NOMO-1 treated with dmso at 0.1 percent for 144 hours (cell line): ENCODE measurements around the gene CBX8.

Experiments
- DNase-seq: peaks from one replicate; lab custom pipeline; 2025; ENCODE audit not compliant: unreplicated experiment; lab: John Stamatoyannopoulos, UW

The CBX8 gene

GRCh38 chr17:79796763-79797491 lies at the start of gene CBX8:
Gene CBX8 (minus strand): TSS chr17:79797077. CDS start chr17:79796998, 79 bp downstream.
- DNase-seq = peak; percentile 99

GRCh38 chr17:79845601-79845949 lies 48.7 kb upstream of the CBX8 start:
- DNase-seq = peak; percentile 50

GRCh38 chr17:79844869-79845600 lies 48.2 kb upstream of the CBX8 start:
- DNase-seq = no peak

GRCh38 chr17:79843816-79844800 lies 47.2 kb upstream of the CBX8 start:
- no peak for DNase-seq

- DNase-seq = no peak
Observed at GRCh38 chr17:79843474-79843815, 46.6 kb upstream of the CBX8 start.

GRCh38 chr17:79842656-79843473 lies 46.0 kb upstream of the CBX8 start:
- no peak for DNase-seq

GRCh38 chr17:79842136-79842655 lies 45.3 kb upstream of the CBX8 start:
- DNase-seq = no peak

GRCh38 chr17:79841369-79842135 lies 44.7 kb upstream of the CBX8 start:
- DNase-seq = no peak

GRCh38 chr17:79840989-79841286 lies 44.1 kb upstream of the CBX8 start:
- DNase-seq = no peak

GRCh38 chr17:79840269-79840988 lies 43.6 kb upstream of the CBX8 start:
- no peak for DNase-seq

- peak; percentile 90 for DNase-seq
Observed at GRCh38 chr17:79839356-79840268, 42.7 kb upstream of the CBX8 start, which contains the start of gene CBX4. Gene CBX4 (minus strand): TSS chr17:79839440. CDS start chr17:79839251, 189 bp downstream.

- peak; percentile 36 for DNase-seq
Observed at GRCh38 chr17:79838522-79839274, 41.8 kb upstream of the CBX8 start.

GRCh38 chr17:79837888-79838521 lies 41.1 kb upstream of the CBX8 start:
- no peak for DNase-seq

GRCh38 chr17:79836972-79837887 lies 40.4 kb upstream of the CBX8 start:
- peak; percentile 77 for DNase-seq

GRCh38 chr17:79836510-79836971 lies 39.7 kb upstream of the CBX8 start:
- DNase-seq = peak; percentile 74
